OCI-LY7 (cell line): Measurements from ENCODE around the gene PPP1R2B.

ENCODE experiments used
- CTCF ChIP-seq: fragments of 200-600 bp; sonication (generic); conservative IDR thresholded peaks from 2 replicates; pipeline ENCODE4 v1.5.1; 2014; ENCODE audit warnings: mild to moderate bottlenecking, antibody characterized with exemption, low read length, moderate library complexity, mixed read lengths
- EZH2phosphoT487 ChIP-seq: fragments of 200-600 bp; sonication (generic); IDR thresholded peaks from 2 replicates; pipeline ENCODE4 v1.6.1; 2018; ENCODE audit warnings: low read depth, borderline replicate concordance, mild to moderate bottlenecking, mixed run types, antibody characterized with exemption, low read length, moderate library complexity, mixed read lengths

- TF ChIP-seq CTCF (no peak), EZH2phosphoT487 (no peak)
Measured at GRCh38 chr5:156838961-156839360, 11.1 kb upstream of the PPP1R2B start.
